Renal cortical epithelial cell (primary cell): ENCODE measurements around the gene SRPRA. TPM values are rescaled to one million over a fixed set of nuclear protein-coding genes. Genes with fewer than 3 reads are reported as not detected.
"Not testable (repeated sequence)": the region's sequence is repeated elsewhere in the genome, so short reads cannot be mapped to it uniquely, and the experiment has no call there.

Experiments
- DNase-seq: peaks from one replicate; pipeline ENCODE4 v3.0.0-alpha.2; 2011; ENCODE audit warnings: low read depth
- total RNA-seq: library from RNA; depleted of rRNA; stranded (reverse); fragments of >200 nt; gene quantifications from 2 replicates; pipeline ENCODE4 v1.2.3, GENCODE V29; 2014

SRPRA gene
- total RNA-seq, 1 donor from 2014 or later = 66.6 TPM

DNA sequence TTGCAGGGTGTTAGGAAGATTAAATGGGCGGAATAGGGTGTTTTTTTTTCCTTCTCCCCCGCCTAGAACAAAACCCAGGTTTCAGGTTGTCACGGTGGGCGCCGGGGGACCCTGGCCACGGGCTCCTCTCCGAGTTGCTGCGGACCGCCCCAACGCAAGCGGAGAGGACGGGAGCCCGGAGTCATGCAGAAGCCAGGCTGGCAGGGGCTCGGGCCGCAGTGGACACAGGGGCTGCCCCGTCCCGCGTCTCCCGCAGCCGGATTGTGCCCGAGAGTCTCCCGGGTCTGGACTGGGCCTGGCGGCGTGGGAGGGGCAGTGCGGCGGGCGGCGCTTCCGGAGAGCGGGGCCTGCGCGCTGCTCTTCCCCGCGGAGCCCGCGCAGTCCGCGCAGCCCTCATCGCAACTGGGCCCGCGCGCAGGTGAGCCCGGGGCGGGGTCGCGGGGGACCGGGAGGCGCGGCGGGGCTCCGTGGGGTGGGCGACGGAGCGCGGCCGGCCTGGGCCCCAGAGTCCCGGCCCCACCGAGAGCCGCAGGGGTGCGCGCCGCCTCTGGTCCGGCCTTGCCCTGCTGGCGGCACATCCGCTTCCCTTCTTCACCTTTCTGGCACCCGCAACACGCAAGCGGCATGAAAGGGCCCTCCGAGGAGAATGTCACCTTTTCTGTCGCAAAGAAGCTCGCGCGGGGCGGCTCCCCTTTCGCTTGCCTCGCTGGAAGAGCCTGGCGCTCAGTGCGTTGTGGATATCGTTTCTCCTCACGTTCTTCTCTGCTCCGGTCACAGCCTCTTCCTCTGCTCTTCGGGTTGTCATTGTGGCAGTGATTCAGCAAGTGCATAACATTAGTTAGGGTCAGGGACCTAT lies 14.3 kb upstream of the SRPRA start, which contains the start of gene TIRAP:
TSS of gene TIRAP (plus strand) at position 358 of the 856 bp plus-strand sequence. CDS start 7,802 bp downstream, outside the sequence.
- peak; percentile 61 for DNase-seq

DNA sequence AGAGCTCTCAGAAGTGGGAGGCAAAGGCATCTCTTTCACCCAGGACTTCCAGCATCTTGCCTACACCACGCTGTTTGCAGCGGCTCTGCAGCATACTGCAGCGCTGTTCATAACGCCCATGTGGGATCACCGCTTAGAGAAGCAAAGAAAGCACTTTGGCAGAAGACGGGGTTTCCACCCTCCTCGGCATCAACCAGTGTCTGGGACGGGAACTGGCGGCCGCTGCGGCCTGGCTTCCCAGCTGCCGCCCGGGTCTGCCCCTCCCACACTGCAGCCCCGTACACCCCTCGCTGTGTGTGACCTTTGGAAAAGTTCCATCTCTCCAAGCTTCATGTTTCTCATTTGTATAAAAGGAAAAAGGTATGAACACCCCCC lies 13.7 kb upstream of the SRPRA start:
- no peak for DNase-seq

DNA sequence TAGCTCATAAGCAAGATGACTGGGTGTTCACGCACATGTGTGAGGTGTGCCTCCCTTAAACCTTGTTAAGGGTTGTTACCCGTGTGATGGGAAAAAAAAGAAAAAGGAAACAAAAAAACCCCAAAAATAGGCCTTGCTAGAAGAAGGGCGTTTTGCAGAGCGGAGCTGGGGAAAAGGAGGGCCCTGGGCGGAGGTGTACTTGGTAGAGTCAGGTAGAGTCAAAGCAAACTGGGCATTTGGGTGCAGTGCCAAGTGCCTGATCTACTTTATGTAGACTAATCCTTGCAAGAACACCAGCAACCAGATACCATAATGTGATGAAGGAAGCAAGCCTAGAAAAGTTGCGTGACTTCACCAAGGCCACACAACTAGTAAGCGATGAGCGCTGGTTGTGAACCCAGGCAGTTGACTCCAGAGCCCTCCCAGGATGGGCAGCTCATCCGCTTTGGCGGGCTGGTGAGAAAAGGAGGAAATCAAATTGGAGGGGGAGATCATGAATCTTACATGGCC lies 13.0 kb upstream of the SRPRA start:
- no peak for DNase-seq

DNA sequence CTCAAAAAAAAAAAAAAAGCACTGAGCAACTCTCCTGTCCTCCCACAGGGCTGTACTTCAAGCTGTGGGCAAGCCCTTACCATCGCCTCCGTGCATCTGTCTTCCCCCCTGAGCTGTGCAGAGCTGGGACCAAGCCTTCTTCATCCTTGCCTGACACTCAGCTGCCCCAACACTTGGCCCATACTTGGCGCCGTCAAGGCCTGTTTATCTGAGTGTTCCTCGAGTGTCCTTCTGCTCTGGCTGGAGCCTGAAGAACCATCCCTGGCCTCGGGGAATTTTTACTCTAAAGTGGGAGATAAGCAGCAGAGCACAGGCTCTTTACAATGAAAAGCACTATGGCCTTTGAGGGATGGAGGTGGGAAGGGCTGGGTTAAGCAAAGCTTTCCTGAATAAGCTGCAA lies 12.6 kb upstream of the SRPRA start:
- DNase-seq = no peak

DNA sequence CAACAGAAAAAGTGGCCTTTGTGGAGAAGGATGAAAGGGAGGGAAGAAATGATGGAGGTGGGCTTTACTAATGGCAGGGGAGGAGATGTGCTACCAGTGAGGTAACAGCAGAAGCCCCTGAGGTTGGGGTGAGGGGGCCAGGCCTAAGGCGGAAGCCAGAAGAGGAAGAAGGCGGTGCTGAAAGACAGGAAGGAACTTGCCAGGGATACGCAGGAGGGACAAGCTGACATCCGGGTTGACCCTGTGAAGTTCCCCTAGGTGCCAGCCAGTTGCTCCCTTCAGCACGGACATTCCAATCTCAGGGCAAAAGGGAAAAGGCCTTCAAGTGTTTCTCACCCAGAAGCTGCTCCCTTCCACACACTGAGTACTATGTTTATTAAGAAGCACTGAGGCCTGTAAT lies 11.9 kb upstream of the SRPRA start:
- no peak for DNase-seq

DNA sequence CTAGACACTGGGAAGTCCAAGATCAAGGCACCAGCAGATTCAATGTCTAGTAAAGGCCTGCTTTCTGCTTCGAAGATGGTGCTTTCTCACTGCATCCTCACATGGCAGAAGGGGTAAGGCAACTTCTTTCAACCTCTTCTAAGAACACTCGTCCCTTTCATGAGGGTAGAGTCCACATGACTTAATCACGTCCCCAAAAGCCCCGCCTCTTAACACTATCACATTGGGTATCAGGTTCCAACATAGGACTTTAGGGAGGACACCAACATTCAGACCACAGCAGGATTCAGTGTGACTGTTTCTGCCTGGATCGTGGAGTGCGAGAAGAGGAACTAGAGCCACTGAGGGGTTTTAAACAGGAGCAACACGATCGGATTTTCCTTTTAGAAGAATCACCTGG lies 10.5 kb upstream of the SRPRA start:
- DNase-seq = no peak

DNA sequence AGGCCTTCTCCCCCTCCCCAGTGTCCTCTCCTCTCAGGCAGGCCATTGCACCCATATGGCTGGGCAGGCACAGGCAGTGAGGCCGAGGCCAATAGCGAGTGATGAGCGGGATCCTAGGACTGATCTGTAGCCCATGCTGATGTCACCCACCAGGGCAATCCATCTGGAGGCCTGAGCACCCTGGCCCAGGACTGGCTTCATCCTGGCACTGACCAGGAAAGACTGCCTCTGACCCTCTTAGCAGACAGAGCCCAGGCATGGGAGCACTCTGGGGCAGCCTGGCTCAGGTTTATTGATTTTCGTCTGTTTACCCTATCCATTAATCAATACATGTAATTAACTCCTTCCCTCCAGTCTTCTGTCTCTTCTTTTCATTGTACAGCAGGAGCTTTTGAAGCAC lies 9.1 kb upstream of the SRPRA start:
- DNase-seq = no peak

DNA sequence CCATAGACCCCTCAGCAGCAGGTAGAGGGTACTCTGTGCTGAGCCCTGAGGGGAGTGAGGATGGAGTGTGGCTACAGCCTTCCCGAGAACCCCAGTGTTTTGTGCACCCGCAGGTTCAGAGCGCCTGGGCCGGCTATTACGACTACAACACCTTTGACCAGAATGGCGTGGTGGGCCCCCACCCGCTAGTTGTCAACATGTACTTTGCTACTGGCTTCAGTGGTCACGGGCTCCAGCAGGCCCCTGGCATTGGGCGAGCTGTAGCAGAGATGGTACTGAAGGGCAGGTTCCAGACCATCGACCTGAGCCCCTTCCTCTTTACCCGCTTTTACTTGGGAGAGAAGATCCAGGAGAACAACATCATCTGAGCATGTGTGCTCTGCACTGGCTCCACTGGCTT lies 8.6 kb upstream of the SRPRA start:
- DNase-seq = no peak

DNA sequence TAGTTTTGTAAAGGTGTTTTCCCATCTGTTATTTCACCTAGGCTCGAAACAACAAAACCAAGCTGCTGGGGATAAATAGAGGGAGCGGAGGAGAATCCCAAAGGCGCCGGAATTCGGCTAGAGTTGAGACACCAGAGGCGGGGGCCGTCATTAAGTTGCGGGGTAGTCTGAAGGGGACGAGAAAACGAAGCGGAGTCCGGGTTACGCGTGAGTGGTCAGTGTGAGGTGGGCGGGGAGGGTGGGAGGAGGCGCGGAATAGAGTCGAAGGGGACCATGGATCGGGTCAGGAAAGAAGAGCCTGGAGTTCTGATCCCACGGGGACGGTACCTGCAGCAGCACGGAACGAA lies 361 bp downstream of the SRPRA start:
- DNase-seq = no peak

DNA sequence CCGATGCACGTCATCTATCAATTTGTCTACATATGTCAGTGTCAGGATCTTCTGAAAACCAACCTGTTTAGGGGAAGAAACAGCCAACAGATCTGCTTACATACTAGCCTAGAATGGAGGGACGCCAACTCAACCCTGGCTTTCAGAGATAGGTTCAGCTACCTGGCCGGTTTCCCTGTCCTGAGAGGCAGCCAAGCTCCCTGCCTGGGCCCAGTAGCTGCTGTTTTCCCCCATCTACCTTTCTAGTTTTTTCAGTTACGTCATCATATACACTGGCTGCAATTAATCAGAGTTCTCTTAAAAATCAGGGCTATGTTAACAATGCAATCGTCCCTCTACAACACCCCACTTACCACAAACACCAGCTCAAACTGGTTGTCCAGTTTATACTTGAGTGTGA lies 1.0 kb downstream of the SRPRA start:
- no peak for DNase-seq

DNA sequence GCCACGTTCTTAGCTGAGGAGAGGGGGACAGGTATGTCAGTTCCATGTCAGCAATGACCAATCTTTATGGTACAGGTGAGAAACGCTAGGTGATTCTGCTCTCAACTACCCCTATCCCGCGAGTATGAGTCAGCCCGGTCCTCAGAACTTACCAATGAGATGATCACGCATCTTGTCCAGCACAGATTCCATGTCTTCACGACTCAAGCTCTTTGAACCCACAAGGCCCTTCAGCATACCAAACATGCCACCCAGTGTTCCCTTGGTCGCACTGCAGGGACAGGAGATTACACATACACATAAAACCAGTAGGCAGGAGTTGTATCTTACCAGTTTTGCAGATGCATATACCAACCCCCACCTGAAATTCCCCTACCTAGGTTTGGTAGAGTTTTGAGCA lies 2.9 kb downstream of the SRPRA start:
- no peak for DNase-seq

DNA sequence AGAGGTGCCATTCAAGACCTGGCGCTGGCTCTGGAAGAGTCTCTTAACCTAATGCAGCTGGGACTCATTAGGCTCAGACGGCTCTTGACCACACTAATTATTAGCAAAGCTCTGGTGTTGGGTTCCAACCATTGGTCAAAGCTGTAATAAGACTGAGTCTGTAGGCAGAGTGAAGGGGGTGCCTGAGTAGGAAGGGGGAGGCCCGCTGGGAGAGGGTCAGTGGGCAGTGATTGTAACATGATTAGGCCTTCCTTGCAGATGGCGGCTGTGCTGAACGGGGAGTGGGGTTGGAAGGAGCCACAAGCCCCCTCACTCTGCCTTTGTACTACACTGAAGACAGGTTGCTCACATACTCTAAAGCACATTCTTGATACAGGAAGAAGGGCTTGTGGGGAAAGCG lies 5.2 kb downstream of the SRPRA start:
- no peak for DNase-seq

DNA sequence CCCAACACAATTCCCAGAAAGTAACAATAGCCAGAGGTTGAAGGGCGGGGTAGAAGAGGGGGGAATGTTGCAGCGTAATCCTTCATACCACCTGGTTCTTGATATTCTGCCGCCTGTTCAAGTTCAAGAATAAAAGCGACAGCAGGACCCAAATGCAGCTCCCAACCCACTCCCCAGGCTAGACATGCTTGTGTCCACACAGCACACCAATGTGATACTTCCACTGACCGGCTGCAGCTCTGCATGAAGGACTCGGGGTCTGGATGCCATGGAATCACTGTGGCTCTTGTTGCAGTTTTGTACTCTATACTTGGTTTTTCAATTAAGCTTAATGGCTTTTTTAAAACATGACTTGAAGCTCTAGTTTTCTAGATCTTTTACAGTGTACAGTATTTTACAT lies 6.5 kb downstream of the SRPRA start:
- DNase-seq = no peak

DNA sequence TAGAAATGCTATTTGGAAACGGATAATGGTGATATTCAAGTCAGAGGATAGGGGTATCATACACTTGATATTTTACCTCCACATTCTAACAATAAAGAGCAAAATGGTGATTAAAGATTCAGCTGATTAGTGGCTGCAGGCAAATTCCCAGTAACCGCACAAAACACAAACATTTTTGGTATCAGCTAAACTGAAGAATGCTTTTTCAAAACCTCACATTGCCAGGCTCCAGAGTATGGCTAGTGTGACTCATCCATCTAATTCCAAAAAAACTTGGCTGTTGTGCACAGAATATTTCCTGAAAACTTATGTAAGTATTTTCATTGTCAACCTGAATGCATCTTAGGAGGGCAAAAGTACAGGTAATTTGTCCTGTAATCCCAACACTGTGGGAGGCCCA lies 10.9 kb downstream of the SRPRA start:
- DNase-seq = no peak

DNA sequence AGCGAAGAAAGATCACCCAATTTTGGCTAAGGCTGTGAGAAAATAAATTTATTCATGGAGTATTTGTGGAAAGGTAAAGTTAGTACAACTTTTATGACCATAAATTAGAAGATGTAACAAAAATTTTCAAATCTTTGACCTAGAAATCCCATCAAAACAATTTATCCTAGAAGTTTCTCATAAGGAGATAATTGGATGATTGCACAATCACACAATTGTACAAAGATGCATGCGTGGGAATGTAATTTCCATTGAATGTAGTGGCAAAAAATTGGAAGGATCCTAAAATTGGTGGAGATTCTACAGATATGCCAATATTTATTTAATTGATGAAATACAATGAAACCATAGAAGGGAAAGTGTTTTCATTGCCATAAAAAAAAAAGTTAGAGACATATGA lies 11.6 kb downstream of the SRPRA start:
- DNase-seq = no peak

DNA sequence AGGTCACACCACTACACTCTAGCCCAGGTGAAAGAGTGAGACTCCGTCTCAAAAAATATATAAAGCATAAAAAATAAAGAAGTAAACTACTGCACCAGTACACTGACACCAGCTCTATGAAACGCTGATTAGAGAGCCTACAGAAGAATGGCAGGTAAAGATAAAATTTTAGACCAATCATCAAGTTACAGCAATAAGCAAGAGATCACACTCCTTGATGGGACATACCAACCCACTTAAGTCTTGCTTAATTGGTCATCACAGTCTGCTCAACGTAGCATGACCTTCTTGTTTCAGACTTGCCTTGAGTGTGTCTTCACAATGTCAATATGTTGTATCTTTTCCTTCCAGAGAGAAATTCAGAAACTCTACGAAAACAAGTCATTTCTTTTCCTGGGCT lies 12.5 kb downstream of the SRPRA start:
- no peak for DNase-seq

DNA sequence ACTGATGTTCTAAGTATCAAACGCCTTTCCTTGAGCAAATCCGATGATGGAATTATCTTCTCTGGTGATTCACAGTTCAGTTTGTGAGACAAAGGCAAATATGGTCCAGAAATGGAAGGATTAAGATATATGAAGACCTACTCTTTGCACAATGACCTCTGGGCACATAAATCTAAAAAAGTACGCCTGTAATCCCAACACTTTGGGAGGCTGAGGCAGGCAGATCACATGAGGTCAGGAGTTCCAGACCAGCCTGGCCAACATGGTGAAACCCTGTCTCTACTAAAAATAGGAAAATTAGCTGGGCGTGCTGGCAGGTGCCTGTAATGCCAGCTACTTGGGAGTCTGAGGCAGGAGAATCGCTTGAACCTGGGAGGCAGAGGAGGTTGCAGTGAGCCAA lies 13.2 kb downstream of the SRPRA start:
- not testable (repeated sequence) for DNase-seq

DNA sequence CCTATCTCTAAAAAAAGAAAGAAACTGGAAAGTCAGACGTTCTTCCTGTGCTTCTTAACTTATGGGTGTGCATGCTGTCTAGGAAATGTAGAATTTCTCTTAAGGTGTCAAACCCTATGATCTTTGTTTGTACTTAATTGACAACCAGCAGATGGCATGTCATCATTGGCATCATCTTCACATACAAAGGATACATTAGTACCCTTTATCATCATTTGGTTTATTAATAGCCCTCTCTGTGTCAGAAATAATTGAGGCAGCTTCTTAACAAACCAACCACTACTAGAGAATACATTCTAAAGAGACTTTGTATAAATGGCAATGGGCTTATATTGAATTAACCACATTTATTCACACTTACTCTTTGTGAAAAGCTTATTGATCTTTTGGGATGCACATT lies 13.9 kb downstream of the SRPRA start:
- no peak for DNase-seq

DNA sequence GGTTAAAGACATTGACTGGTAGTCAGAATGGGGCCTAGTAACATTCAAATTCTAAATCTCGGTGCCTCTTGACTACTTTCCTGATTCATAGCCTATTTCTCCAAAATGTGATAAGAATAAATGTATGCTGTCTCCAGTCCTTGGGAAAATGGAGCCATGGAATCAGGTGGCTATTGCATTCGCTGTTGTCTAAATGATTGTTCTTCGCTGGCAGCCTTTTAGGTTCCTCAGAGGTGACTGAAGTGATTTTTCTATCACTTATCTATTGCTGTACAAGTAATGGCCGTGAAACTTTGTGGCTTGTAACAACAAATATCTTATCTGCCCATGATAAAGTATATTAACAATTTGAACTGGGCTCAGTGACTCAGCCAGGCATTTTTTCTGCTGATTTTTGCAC lies 15.4 kb downstream of the SRPRA start:
- no peak for DNase-seq

DNA sequence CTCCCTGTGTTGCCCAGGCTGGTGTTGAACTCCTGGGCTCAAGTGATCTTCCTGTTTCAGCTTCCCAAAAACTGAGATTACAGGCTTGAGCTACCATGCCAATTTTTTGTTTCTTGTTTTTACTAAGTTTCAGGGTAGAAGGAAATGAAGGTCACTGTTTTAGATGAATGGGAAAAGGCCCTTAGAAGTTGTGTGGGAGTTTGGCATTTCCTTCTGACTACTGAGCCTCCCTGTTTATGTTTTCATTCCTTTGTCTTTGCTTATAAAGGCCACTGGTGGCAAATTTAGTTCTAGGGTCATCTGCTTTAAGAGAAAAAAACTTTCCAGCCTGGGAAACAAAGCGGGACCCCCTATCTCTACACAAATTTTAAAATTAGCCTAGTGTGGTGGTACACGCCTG lies 22.1 kb downstream of the SRPRA start:
- DNase-seq = no peak

DNA sequence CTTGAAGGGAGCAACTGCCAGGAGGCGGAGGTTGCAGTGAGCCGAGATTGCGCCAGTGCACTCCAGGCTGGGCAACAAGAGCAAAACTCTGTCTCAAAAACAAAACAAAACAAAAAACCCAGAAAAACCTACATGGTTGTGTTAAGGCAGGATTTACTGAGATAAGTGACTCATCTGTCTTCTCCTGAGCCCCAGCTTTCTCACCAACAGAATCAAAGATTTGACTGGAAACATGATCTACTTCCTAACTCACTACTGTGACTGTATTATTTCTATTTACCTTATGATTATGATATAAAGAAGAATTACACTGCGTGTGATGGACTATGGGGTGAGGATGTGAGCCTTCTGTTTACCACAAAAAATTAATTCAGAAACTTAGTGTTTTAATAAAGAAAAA lies 35.3 kb downstream of the SRPRA start:
- DNase-seq = no peak

DNA sequence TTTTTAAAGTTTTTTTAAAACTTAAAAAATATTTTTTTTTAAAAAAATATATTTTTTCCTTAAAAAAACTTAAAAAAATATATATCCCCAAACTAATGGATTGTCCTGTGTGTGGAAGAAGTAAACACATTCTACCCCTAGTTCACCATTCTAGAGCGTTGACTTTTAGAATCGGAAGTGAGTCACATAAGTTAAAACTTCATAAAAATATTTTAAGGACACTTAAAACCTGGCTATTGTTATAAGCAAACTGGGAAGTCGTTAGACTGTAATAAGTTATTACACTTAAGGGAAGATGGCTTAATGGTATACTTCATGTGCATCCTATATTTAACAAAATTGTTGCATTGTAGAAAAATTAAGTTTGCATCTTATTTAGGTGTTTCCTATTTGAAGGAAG lies 36.0 kb downstream of the SRPRA start:
- no peak for DNase-seq

DNA sequence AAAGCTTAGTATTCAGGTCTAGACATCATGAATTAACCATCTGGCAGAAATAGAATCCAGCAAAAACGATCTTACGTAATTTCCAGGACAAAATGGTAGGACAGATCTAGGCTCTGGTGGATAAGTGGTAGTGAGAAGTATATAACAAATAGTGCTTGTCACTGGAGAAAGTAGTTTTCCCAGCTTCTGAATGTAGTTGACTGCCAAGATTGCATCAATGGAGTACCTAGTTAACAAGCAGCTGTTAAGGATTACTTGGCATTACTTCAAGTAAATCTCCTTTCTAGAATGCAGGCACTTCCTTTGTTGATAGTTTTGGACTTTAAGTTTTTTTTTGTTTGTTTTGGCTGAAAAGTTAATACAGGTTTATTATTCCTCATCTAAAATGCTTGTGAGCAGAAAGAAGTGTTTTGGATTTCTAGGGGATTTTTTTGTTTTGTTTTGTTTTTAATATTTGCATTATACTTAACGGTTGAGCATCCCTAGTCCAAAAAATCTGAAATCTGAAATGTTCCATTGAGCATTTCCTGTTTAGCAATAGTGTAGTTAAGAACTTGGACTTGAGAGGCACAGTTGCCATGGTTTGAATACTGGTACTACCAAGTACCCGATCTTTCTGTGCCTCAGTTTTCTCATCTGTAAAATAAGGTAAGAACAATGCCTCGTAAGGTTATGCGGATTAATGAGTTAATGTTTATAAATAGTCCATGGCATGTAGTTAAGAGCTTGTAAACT lies 36.8 kb downstream of the SRPRA start:
- peak; percentile 81 for DNase-seq
